ENCODE measurements around the gene GPN1. TPM values are rescaled to one million over a fixed set of nuclear protein-coding genes. Genes with fewer than 3 reads are reported as not detected.

The GPN1 gene
- total RNA-seq, 1 experiment from 2014 or later, result 35.9 TPM

GRCh38 chr2:27582695-27583389, 46.0 kb upstream of the GPN1 start, which contains the start of gene ZNF512 (continued):
- peak; percentile 61 for TF ChIP-seq GABPB1 (CRISPR knock-in tag; IDR thresholded peaks at IDR 0.05)
- no peak for TF ChIP-seq JAZF1 (CRISPR knock-in tag; IDR thresholded peaks at IDR 0.05)
- no peak for TF ChIP-seq FOXK1 (CRISPR knock-in tag; IDR thresholded peaks at IDR 0.05)
- no peak for TF ChIP-seq IRF2 (CRISPR knock-in tag; IDR thresholded peaks at IDR 0.05; ENCODE audit: borderline replicate concordance, low read depth)
- TF ChIP-seq E2F4 (CRISPR knock-in tag; IDR thresholded peaks at IDR 0.05; ENCODE audit: borderline replicate concordance, low read depth), result no peak
- TF ChIP-seq ZNF232 (CRISPR knock-in tag; IDR thresholded peaks at IDR 0.05), result no peak
- TF ChIP-seq ZBTB43 (CRISPR knock-in tag; IDR thresholded peaks at IDR 0.05), result no peak
- no peak for TF ChIP-seq ZNF532 (CRISPR knock-in tag; IDR thresholded peaks at IDR 0.05; ENCODE audit: borderline replicate concordance)
- TF ChIP-seq E2F5 (CRISPR knock-in tag; IDR thresholded peaks at IDR 0.05), result no peak
- no peak for TF ChIP-seq NFE2L1 (CRISPR knock-in tag; IDR thresholded peaks at IDR 0.05)
- TF ChIP-seq ZNF263 (CRISPR knock-in tag; IDR thresholded peaks at IDR 0.05; ENCODE audit: low read depth), result no peak
- TF ChIP-seq ATF6 (CRISPR knock-in tag; IDR thresholded peaks at IDR 0.05), result no peak
- TF ChIP-seq OVOL2 (CRISPR knock-in tag; IDR thresholded peaks at IDR 0.05; ENCODE audit: borderline replicate concordance), result no peak
- no peak for TF ChIP-seq GRHL2 (CRISPR knock-in tag; IDR thresholded peaks at IDR 0.05; ENCODE audit: insufficient replicate concordance, severe bottlenecking)
- TF ChIP-seq CREM (CRISPR knock-in tag; IDR thresholded peaks at IDR 0.05), result no peak
- no peak for TF ChIP-seq FOXP1 (CRISPR knock-in tag; IDR thresholded peaks at IDR 0.05; ENCODE audit: borderline replicate concordance)
- TF ChIP-seq FOXP4 (CRISPR knock-in tag; IDR thresholded peaks at IDR 0.05), result no peak
- TF ChIP-seq ZBTB21 (CRISPR knock-in tag; IDR thresholded peaks at IDR 0.05; ENCODE audit: borderline replicate concordance), result no peak
- no peak for TF ChIP-seq E2F1 (CRISPR knock-in tag; IDR thresholded peaks at IDR 0.05)
- no peak for TF ChIP-seq ZNF219 (CRISPR knock-in tag; IDR thresholded peaks at IDR 0.05; ENCODE audit: borderline replicate concordance)
- TF ChIP-seq SOX15 (CRISPR knock-in tag; IDR thresholded peaks at IDR 0.05), result no peak
- no peak for TF ChIP-seq ERG (CRISPR knock-in tag; IDR thresholded peaks at IDR 0.05)
- TF ChIP-seq ATF2 (CRISPR knock-in tag; IDR thresholded peaks at IDR 0.05; ENCODE audit: borderline replicate concordance, low read depth), result no peak
